ENCODE measurements around the gene ACSBG1.

DNA sequence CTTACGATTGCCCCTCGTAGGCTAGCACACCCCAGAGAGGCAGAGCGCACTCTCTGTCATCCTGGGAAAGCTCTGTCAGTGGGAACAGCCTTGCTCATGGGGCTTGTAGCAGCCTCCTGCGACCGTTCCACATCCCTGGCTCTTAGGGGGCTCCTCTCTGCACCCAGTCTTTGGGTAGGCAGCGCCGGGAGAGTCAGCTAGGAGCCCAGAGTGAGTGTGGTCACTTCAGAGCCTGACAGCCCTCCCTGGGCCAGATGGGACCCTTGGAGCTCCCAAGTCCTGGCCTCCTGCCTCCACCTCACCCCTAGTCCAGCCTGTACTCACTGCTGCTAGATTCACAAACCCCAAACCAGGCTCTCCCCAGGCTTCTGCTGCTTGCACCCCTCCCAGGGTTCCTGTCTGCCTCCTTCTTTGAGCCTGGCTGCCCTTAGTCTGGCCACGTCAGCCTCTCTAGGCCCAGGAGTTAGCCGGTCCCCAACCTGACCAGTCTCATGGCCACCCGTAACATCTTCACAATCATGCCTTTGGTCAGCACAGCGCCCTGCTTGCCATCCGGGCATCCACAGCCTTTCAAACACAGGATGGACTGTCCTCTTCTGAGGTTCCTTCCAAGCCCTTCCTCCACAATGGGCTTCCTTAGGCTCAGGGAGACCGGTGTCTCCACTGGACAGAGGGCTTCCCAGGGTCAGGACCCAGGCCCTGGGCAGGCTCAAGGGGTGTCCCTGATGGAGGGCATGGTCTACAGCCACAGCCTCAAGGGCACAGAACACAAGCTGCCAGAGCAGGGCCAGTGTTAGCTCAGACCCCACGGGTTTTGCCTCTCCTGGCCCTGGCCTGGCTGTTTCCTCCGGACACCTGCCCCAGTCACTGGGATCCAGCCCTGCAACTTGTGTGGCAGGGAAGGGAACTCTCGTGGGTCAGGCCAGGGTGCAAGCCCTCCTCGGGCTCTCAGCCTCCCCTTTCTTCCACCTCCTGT is 4.6 kb downstream of the ACSBG1 start:
- no peak for TF ChIP-seq POLR2A (IDR thresholded peaks at IDR 0.05)
- TF ChIP-seq, protein P1, sequence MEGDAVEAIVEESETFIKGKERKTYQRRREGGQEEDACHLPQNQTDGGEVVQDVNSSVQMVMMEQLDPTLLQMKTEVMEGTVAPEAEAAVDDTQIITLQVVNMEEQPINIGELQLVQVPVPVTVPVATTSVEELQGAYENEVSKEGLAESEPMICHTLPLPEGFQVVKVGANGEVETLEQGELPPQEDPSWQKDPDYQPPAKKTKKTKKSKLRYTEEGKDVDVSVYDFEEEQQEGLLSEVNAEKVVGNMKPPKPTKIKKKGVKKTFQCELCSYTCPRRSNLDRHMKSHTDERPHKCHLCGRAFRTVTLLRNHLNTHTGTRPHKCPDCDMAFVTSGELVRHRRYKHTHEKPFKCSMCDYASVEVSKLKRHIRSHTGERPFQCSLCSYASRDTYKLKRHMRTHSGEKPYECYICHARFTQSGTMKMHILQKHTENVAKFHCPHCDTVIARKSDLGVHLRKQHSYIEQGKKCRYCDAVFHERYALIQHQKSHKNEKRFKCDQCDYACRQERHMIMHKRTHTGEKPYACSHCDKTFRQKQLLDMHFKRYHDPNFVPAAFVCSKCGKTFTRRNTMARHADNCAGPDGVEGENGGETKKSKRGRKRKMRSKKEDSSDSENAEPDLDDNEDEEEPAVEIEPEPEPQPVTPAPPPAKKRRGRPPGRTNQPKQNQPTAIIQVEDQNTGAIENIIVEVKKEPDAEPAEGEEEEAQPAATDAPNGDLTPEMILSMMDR (IDR thresholded peaks at IDR 0.05): no peak
- no peak for TF ChIP-seq EP300 (IDR thresholded peaks at IDR 0.05)

All from ovary (tissue), 3 donors.